PC-3 (cell line): ENCODE measurements around the gene NDUFAF8.

Source experiments
- EZH2 ChIP-seq: fragments of 300-600 bp; sonication (generic); IDR thresholded peaks from one replicate; pipeline ENCODE4 v1.6.1; 2017; ENCODE audit warnings: antibody characterized with exemption, mild to moderate bottlenecking, low read length; ENCODE audit not compliant: unreplicated experiment
- TF ChIP-seq, protein P1 (sequence below): fragments of 300-600 bp; sonication (generic); conservative IDR thresholded peaks from 2 replicates; pipeline ENCODE4 v1.5.1; 2017; ENCODE audit warnings: antibody characterized with exemption, low read depth, mild to moderate bottlenecking, low read length

DNA sequence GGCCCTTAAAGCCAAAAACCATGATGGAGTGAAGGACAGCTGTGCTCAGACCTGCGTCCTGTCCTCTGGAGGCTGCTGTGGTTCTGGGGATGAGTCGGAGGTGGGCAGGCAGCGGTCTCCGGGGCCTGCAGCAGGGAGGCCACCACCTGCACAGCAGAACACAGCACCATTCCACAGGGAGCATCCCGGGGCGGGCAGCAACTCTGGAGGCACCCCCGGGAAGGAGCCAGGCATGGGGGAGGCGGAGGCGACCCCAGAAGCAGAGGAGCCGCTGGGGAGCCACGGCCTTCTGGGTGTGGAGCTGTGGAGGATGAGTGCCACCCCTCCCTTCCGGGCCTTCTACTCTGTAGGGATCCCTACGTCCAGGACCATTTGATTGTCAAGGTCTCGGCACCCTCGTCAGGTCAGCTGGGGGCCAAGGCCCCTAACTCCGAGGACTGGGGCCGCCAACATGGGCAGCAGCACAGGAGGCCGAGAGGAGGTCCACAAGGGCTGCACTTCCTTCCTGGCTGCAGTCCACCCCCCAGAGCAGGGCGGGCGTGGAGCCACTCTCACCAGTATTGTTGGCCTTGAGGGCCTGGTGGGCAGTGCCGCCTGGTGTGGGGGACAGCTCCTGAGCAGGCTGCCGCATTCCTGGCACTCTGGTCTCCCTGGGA, 40.2 kb upstream of the NDUFAF8 start:
- TF ChIP-seq, protein P1, sequence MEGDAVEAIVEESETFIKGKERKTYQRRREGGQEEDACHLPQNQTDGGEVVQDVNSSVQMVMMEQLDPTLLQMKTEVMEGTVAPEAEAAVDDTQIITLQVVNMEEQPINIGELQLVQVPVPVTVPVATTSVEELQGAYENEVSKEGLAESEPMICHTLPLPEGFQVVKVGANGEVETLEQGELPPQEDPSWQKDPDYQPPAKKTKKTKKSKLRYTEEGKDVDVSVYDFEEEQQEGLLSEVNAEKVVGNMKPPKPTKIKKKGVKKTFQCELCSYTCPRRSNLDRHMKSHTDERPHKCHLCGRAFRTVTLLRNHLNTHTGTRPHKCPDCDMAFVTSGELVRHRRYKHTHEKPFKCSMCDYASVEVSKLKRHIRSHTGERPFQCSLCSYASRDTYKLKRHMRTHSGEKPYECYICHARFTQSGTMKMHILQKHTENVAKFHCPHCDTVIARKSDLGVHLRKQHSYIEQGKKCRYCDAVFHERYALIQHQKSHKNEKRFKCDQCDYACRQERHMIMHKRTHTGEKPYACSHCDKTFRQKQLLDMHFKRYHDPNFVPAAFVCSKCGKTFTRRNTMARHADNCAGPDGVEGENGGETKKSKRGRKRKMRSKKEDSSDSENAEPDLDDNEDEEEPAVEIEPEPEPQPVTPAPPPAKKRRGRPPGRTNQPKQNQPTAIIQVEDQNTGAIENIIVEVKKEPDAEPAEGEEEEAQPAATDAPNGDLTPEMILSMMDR, result no peak
- TF ChIP-seq EZH2, result no peak
